Measurements from ENCODE around the gene SETSIP.

DNA sequence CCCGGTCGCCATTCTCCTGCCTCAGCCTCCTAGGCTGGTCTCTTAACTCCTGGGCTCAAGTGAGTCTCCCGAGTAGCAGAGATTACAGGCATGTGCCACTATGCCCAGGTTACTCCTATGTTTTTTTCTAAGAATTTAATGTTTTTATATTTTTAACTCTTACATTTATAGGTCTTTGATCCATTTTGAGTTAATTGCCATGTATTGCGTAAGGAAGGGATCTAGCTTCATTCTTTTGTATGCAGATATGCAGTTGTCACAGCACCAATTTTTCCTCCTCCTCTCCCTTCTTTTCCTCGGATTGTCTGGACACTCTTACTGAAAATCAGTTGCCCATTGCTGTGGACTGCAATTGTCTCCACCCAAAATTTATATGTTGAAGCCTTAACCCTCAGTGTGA lies 16.4 kb upstream of the SETSIP start:
- TF ChIP-seq, protein P1, sequence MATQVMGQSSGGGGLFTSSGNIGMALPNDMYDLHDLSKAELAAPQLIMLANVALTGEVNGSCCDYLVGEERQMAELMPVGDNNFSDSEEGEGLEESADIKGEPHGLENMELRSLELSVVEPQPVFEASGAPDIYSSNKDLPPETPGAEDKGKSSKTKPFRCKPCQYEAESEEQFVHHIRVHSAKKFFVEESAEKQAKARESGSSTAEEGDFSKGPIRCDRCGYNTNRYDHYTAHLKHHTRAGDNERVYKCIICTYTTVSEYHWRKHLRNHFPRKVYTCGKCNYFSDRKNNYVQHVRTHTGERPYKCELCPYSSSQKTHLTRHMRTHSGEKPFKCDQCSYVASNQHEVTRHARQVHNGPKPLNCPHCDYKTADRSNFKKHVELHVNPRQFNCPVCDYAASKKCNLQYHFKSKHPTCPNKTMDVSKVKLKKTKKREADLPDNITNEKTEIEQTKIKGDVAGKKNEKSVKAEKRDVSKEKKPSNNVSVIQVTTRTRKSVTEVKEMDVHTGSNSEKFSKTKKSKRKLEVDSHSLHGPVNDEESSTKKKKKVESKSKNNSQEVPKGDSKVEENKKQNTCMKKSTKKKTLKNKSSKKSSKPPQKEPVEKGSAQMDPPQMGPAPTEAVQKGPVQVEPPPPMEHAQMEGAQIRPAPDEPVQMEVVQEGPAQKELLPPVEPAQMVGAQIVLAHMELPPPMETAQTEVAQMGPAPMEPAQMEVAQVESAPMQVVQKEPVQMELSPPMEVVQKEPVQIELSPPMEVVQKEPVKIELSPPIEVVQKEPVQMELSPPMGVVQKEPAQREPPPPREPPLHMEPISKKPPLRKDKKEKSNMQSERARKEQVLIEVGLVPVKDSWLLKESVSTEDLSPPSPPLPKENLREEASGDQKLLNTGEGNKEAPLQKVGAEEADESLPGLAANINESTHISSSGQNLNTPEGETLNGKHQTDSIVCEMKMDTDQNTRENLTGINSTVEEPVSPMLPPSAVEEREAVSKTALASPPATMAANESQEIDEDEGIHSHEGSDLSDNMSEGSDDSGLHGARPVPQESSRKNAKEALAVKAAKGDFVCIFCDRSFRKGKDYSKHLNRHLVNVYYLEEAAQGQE (IDR thresholded peaks at IDR 0.05; ENCODE audit: insufficient replicate concordance, low read depth): no peak
- TF ChIP-seq, protein P2, sequence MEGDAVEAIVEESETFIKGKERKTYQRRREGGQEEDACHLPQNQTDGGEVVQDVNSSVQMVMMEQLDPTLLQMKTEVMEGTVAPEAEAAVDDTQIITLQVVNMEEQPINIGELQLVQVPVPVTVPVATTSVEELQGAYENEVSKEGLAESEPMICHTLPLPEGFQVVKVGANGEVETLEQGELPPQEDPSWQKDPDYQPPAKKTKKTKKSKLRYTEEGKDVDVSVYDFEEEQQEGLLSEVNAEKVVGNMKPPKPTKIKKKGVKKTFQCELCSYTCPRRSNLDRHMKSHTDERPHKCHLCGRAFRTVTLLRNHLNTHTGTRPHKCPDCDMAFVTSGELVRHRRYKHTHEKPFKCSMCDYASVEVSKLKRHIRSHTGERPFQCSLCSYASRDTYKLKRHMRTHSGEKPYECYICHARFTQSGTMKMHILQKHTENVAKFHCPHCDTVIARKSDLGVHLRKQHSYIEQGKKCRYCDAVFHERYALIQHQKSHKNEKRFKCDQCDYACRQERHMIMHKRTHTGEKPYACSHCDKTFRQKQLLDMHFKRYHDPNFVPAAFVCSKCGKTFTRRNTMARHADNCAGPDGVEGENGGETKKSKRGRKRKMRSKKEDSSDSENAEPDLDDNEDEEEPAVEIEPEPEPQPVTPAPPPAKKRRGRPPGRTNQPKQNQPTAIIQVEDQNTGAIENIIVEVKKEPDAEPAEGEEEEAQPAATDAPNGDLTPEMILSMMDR (IDR thresholded peaks at IDR 0.05; ENCODE audit: insufficient read depth, low read length): no peak
- no peak for TF ChIP-seq POLR2AphosphoS5 (IDR thresholded peaks at IDR 0.05; ENCODE audit: low read depth)
